ENCODE results near the gene RRP15.

Gene RRP15

GRCh38 chr1:218353656-218354055 lies 68.6 kb downstream of the RRP15 start:
- no peak overlapping the region for H3K4me3 ChIP-seq (ENCODE audit: low read depth, low read length)
- DNase-seq (ENCODE audit: low read depth): no peak
- TF ChIP-seq CTCF (IDR thresholded peaks at IDR 0.05; ENCODE audit: insufficient read depth, low read depth, low read length, missing control alignments): no peak

GRCh38 chr1:218355278-218355677 lies 70.2 kb downstream of the RRP15 start:
- TF ChIP-seq CTCF (IDR thresholded peaks at IDR 0.05; ENCODE audit: insufficient read depth, low read depth, low read length, missing control alignments): no peak
- H3K4me3 ChIP-seq (ENCODE audit: low read depth, low read length): no peak overlapping the region
- no peak for DNase-seq (ENCODE audit: low read depth)

- DNase-seq (ENCODE audit: low read depth): no peak
- TF ChIP-seq CTCF (IDR thresholded peaks at IDR 0.05; ENCODE audit: insufficient read depth, low read depth, low read length, missing control alignments): no peak
- H3K4me3 ChIP-seq (ENCODE audit: low read depth, low read length): no peak overlapping the region
These were observed 72.3 kb downstream of the RRP15 start for GRCh38 chr1:218357211-218357892.

- no peak for TF ChIP-seq CTCF (IDR thresholded peaks at IDR 0.05; ENCODE audit: insufficient read depth, low read depth, low read length, missing control alignments)
- no peak for DNase-seq (ENCODE audit: low read depth)
- no peak overlapping the region for H3K4me3 ChIP-seq (ENCODE audit: low read depth, low read length)
These were observed 72.8 kb downstream of the RRP15 start for GRCh38 chr1:218357893-218358232.

- no peak overlapping the region for H3K4me3 ChIP-seq (ENCODE audit: low read depth, low read length)
- TF ChIP-seq CTCF (IDR thresholded peaks at IDR 0.05; ENCODE audit: insufficient read depth, low read depth, low read length, missing control alignments): peak; percentile 9
- no peak for DNase-seq (ENCODE audit: low read depth)
These were observed 76.4 kb downstream of the RRP15 start for GRCh38 chr1:218361298-218362065.

GRCh38 chr1:218362418-218363076 lies 77.5 kb downstream of the RRP15 start:
- no peak for TF ChIP-seq CTCF (IDR thresholded peaks at IDR 0.05; ENCODE audit: insufficient read depth, low read depth, low read length, missing control alignments)
- no peak overlapping the region for H3K4me3 ChIP-seq (ENCODE audit: low read depth, low read length)
- DNase-seq (ENCODE audit: low read depth): no peak
